ENCODE data around the gene MAL.

Gene MAL

DNA sequence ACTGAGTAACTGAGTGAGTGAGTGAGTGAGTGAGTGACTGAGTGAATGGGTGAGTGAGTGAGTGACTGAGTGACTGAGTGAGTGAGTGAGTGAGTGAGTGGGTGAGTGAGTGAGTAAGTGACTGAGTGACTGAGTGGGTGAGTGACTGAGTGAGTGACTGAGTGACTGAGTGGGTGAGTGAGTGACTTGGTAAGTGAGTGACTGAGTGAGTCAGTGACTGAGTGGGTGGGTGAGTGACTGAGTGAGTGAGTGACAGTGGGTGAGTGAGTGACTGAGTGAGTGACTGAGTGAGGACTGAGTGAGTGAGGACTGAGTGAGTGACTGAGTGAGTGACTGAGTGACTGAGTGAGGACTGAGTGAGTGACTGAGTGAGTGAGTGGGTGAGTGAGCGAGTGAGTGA lies 13.9 kb downstream of the MAL start:
- TF ChIP-seq, protein P1, sequence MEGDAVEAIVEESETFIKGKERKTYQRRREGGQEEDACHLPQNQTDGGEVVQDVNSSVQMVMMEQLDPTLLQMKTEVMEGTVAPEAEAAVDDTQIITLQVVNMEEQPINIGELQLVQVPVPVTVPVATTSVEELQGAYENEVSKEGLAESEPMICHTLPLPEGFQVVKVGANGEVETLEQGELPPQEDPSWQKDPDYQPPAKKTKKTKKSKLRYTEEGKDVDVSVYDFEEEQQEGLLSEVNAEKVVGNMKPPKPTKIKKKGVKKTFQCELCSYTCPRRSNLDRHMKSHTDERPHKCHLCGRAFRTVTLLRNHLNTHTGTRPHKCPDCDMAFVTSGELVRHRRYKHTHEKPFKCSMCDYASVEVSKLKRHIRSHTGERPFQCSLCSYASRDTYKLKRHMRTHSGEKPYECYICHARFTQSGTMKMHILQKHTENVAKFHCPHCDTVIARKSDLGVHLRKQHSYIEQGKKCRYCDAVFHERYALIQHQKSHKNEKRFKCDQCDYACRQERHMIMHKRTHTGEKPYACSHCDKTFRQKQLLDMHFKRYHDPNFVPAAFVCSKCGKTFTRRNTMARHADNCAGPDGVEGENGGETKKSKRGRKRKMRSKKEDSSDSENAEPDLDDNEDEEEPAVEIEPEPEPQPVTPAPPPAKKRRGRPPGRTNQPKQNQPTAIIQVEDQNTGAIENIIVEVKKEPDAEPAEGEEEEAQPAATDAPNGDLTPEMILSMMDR (IDR thresholded peaks at IDR 0.05; ENCODE audit: control extremely low read depth, extremely low read depth, low read depth, missing control alignments), result no peak
- no peak for DNase-seq (ENCODE audit: extremely low spot score)
- ChIA-PET POLR2A (no interaction called here), CTCF (interaction anchor here (2.0 to 6.7 kb wide), 2 partner anchors 13 to 16 kb away, joined by 13 to 64 read pairs; partner anchors contain the start of gene MAL)

DNA sequence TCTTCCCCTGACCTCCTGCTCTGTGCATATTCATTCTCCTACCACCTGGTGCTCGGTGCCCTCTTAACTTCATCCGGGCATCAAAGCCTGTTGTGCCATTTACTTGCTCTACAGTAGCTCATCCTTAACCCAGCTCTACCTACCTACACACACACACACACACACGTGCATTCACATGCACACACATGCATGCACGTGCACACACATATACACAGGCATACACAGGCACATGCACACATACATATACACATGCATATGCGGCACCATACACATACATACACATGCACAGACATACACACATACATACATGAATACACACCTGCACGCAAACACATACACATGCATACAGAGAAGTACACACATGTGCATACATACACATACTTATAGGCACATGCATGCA lies 14.5 kb downstream of the MAL start:
- ChIA-PET POLR2A (no interaction called here), CTCF (interaction anchor here (0.9 to 6.7 kb wide), 4 partner anchors 9 to 36 kb away, joined by 3 to 64 read pairs (median 15); partner anchors contain the start of gene MAL)
- DNase-seq (ENCODE audit: extremely low spot score), result no peak
- TF ChIP-seq, protein P1 (IDR thresholded peaks at IDR 0.05; ENCODE audit: control extremely low read depth, extremely low read depth, low read depth, missing control alignments), result no peak

DNA sequence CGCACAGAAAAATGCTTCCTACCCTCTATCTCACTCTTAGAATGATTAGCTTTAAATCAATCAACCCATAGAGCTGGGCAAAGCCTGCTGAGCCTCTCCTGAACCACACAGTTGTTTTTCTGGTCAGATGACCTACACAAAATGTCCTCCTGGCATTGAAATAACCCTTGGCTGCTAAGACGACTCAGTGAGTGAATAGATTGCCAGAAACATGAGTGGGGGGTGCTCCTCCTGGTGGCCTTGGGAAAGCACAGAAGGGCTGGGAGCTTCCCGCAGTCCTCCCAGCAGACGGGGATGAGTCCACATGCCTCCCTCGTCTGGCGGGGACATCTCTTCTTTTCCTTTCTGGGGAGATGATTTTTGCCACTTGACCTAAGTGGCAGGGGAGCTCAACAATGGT lies 14.9 kb downstream of the MAL start:
- DNase-seq (ENCODE audit: extremely low spot score), result no peak
- ChIA-PET CTCF (interaction anchor here (0.9 to 6.7 kb wide), 5 partner anchors 9 to 74 kb away, joined by 3 to 64 read pairs (median 13); partner anchors contain the start of gene MAL), POLR2A (no interaction called here)
- TF ChIP-seq, protein P1 (IDR thresholded peaks at IDR 0.05; ENCODE audit: control extremely low read depth, extremely low read depth, low read depth, missing control alignments), result no peak

DNA sequence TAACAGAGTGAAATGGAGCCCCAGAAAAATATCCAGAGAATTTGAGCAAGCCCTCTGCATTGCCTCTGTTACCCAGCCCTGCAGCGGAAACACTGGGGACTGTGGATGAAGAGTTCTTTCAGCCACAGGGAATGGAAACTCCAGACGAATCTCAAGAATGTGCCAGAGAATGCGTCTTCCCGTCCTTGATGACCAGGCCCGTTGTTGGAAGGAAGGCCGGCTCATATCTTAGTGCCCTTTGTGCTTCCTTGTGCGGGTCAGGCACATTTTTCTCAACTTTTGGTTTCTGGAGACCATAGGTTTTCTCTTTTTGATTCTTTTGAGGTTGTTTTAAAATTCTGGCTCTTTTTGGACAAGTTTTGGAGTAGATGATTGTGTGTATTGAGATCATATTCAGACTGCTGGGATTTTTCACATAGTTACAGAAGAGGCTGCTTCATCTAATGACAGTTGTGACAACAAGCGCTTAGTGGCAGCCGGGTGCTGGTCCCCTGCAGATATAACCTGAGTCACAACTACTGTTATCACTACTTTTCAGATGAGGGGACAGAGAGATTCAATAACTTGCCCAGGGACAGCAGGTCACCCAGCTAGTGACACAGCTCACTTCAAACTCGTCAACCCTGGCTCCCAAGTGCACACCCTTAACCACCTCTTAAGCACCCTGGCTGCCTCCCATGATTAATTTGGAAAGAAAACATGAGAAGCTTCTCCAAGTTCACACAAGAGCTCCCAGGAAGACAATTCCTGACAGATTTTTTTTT lies 15.7 kb downstream of the MAL start:
- CTCF ChIA-PET, result interaction anchor here (0.7 to 6.7 kb wide), 9 partner anchors 9 to 73 kb away, joined by 3 to 64 read pairs (median 3); partner anchors contain the start of gene MAL
- TF ChIP-seq, protein P1 (IDR thresholded peaks at IDR 0.05; ENCODE audit: control extremely low read depth, extremely low read depth, low read depth, missing control alignments), result no peak
- POLR2A ChIA-PET, result no interaction called here
- DNase-seq (ENCODE audit: extremely low spot score), result no peak

DNA sequence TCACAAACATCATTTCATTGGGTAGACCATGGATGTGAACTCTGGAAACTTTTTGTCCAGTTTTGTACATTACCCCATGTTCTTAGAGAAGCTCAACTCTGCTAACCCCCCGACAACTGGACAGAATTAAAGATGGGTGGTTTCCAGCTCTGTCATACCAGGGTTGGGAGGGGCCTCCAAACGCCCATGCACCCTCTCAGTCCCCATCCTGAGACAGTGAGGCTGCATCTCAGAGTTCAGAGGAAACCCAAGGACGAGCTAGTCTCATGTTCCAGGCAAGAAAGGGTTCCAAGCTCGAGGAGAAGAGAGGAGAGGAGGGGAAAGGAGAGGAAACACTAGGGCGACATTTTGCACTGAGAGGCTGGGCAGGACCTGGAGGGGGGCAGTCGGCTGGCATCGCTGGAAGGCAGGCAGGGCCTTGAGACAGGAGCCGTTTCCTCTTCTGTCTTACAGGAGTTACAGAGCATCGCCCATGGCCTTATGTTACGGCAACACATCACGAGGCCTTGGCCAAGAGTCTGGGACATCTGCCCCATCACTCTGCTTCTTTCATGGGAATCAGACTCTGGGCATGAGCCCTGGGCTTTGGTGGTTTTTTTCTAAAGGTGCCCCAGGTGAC lies 16.4 kb downstream of the MAL start:
- CTCF ChIA-PET, result interaction anchor here (0.7 to 6.7 kb wide), 7 partner anchors 10 to 72 kb away, joined by 3 to 64 read pairs (median 3); partner anchors contain the start of gene MAL
- POLR2A ChIA-PET, result no interaction called here

More for the DNA sequence above, 16.4 kb downstream of the MAL start:
- no peak for DNase-seq (ENCODE audit: extremely low spot score)
- TF ChIP-seq, protein P1 (IDR thresholded peaks at IDR 0.05; ENCODE audit: control extremely low read depth, extremely low read depth, low read depth, missing control alignments), result no peak

Measured in GM10248 (cell line).